ENCODE results near the gene SIGLEC7. TPM values are rescaled to one million over a fixed set of nuclear protein-coding genes. Genes with fewer than 3 reads are reported as not detected.

Gene SIGLEC7
- total RNA-seq, 1 experiment from 2014 or later, result not detected

GRCh38 chr19:51179256-51179655 lies 37.2 kb downstream of the SIGLEC7 start:
- Histone ChIP-seq H3K4me1 (ENCODE audit: insufficient read depth, low read length) (no peaks in the 10 kb centered on the region), H3K9me2 (replicated peaks; ENCODE audit: low read length) (no peaks in the 10 kb centered on the region), H4K20me1 (ENCODE audit: low read length) (no peaks in the 10 kb centered on the region), H3K27me3 (ENCODE audit: low read length) (peaks cover 49% of the 10 kb centered on the region), H3K4me2 (ENCODE audit: low read length) (no peak overlapping the region), H3F3A (ENCODE audit: low read length, unreplicated experiment) (no peaks in the 10 kb centered on the region), H3K9ac (ENCODE audit: low read length) (no peak overlapping the region), H3K27ac (ENCODE audit: low read length) (no peak overlapping the region), H3K36me3 (ENCODE audit: low read depth, low read length) (no peaks in the 10 kb centered on the region), H3K79me2 (ENCODE audit: low read length) (no peaks in the 10 kb centered on the region), H3K4me3 (ENCODE audit: low read length) (no peak overlapping the region), H3K9me3 (ENCODE audit: low read length) (no peaks in the 10 kb centered on the region), H2AFZ (ENCODE audit: low read length) (no peak overlapping the region)
- CTCF ChIA-PET, result no interaction called here
- POLR2A ChIA-PET (ENCODE audit: unreplicated experiment), result no interaction called here
- intact Hi-C loops (cut with micrococcal nuclease), result no loop called here
- TF ChIP-seq, protein P1, sequence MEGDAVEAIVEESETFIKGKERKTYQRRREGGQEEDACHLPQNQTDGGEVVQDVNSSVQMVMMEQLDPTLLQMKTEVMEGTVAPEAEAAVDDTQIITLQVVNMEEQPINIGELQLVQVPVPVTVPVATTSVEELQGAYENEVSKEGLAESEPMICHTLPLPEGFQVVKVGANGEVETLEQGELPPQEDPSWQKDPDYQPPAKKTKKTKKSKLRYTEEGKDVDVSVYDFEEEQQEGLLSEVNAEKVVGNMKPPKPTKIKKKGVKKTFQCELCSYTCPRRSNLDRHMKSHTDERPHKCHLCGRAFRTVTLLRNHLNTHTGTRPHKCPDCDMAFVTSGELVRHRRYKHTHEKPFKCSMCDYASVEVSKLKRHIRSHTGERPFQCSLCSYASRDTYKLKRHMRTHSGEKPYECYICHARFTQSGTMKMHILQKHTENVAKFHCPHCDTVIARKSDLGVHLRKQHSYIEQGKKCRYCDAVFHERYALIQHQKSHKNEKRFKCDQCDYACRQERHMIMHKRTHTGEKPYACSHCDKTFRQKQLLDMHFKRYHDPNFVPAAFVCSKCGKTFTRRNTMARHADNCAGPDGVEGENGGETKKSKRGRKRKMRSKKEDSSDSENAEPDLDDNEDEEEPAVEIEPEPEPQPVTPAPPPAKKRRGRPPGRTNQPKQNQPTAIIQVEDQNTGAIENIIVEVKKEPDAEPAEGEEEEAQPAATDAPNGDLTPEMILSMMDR (conservative IDR thresholded peaks at IDR 0.05; ENCODE audit: low read depth, low read length), result no peak
- TF ChIP-seq EZH2phosphoT487 (IDR thresholded peaks at IDR 0.05; ENCODE audit: borderline replicate concordance, low read length) (no peak), EZH2 (IDR thresholded peaks at IDR 0.05; ENCODE audit: low read length, unreplicated experiment) (no peak)
- no peak for ATAC-seq
- BruUV-seq (replicated peaks), result no TSS peak
- no peak for DNase-seq

- H3K4me1 ChIP-seq (ENCODE audit: insufficient read depth, low read length), result no peaks in the 10 kb centered on the region
- H3K27me3 ChIP-seq (ENCODE audit: low read length), result peaks cover 49% of the 10 kb centered on the region
- no peaks in the 10 kb centered on the region for H3K79me2 ChIP-seq (ENCODE audit: low read length)
- DNase-seq (no peak), ATAC-seq (no peak)
- H3K36me3 ChIP-seq (ENCODE audit: low read depth, low read length), result no peaks in the 10 kb centered on the region
- no peak overlapping the region for H3K9ac ChIP-seq (ENCODE audit: low read length)
- H4K20me1 ChIP-seq (ENCODE audit: low read length), result no peaks in the 10 kb centered on the region
- no peak overlapping the region for H3K27ac ChIP-seq (ENCODE audit: low read length)
- BruUV-seq (replicated peaks), result no TSS peak
- no peaks in the 10 kb centered on the region for H3F3A ChIP-seq (ENCODE audit: low read length, unreplicated experiment)
- no peak overlapping the region for H3K4me3 ChIP-seq (ENCODE audit: low read length)
- TF ChIP-seq EZH2 (IDR thresholded peaks at IDR 0.05; ENCODE audit: low read length, unreplicated experiment) (no peak), EZH2phosphoT487 (IDR thresholded peaks at IDR 0.05; ENCODE audit: borderline replicate concordance, low read length) (no peak)
- TF ChIP-seq, protein P1 (conservative IDR thresholded peaks at IDR 0.05; ENCODE audit: low read depth, low read length), result no peak
- H2AFZ ChIP-seq (ENCODE audit: low read length), result no peak overlapping the region
- intact Hi-C loops (cut with micrococcal nuclease), result no loop called here
- H3K9me3 ChIP-seq (ENCODE audit: low read length), result no peaks in the 10 kb centered on the region
- ChIA-PET POLR2A (ENCODE audit: unreplicated experiment) (no interaction called here), CTCF (no interaction called here)
- H3K9me2 ChIP-seq (replicated peaks; ENCODE audit: low read length), result no peaks in the 10 kb centered on the region
- H3K4me2 ChIP-seq (ENCODE audit: low read length), result no peak overlapping the region
Measured at GRCh38 chr19:51181377-51181912, 39.3 kb downstream of the SIGLEC7 start.

- no TSS peak for BruUV-seq (replicated peaks)
- Histone ChIP-seq H3K36me3 (ENCODE audit: low read depth, low read length) (no peaks in the 10 kb centered on the region), H2AFZ (ENCODE audit: low read length) (no peak overlapping the region), H3K9me3 (ENCODE audit: low read length) (no peaks in the 10 kb centered on the region), H3F3A (ENCODE audit: low read length, unreplicated experiment) (no peaks in the 10 kb centered on the region), H3K4me2 (ENCODE audit: low read length) (no peak overlapping the region), H3K9ac (ENCODE audit: low read length) (no peak overlapping the region), H3K4me1 (ENCODE audit: insufficient read depth, low read length) (no peaks in the 10 kb centered on the region), H3K27ac (ENCODE audit: low read length) (no peak overlapping the region), H3K27me3 (ENCODE audit: low read length) (peaks cover 46% of the 10 kb centered on the region), H3K4me3 (ENCODE audit: low read length) (no peak overlapping the region), H3K9me2 (replicated peaks; ENCODE audit: low read length) (no peaks in the 10 kb centered on the region), H4K20me1 (ENCODE audit: low read length) (no peaks in the 10 kb centered on the region), H3K79me2 (ENCODE audit: low read length) (no peaks in the 10 kb centered on the region)
- ChIA-PET POLR2A (ENCODE audit: unreplicated experiment) (no interaction called here), CTCF (no interaction called here)
- intact Hi-C loops (cut with micrococcal nuclease), result no loop called here
- no peak for ATAC-seq
- no peak for TF ChIP-seq EZH2phosphoT487 (IDR thresholded peaks at IDR 0.05; ENCODE audit: borderline replicate concordance, low read length)
- no peak for TF ChIP-seq EZH2 (IDR thresholded peaks at IDR 0.05; ENCODE audit: low read length, unreplicated experiment)
- TF ChIP-seq, protein P1 (conservative IDR thresholded peaks at IDR 0.05; ENCODE audit: low read depth, low read length), result no peak
- DNase-seq, result no peak
Measured at GRCh38 chr19:51181913-51182419, 39.9 kb downstream of the SIGLEC7 start.

All from PC-3 (cell line).